Endothelial cell (in vitro differentiated cells): ENCODE results near the gene FAM135A. TPM values are rescaled to one million over a fixed set of nuclear protein-coding genes. Genes with fewer than 3 reads are reported as not detected.
A peak's percentile ranks its signal among the peaks of the same experiment; 100 is the strongest.

ENCODE experiments used
- DNase-seq: peaks from one replicate; pipeline ENCODE4 v3.0.0; 2021; ENCODE audit warnings: low spot score
- H3K27ac Mint-ChIP-seq: one replicate; pipeline ENCODE4 v1.8.0; 2021; ENCODE audit warnings: mixed read lengths, inconsistent platforms; ENCODE audit not compliant: unreplicated experiment
- H3K27me3 Mint-ChIP-seq: one replicate; pipeline ENCODE4 v1.8.0; 2021; ENCODE audit warnings: mild to moderate bottlenecking, moderate library complexity, mixed read lengths, inconsistent platforms; ENCODE audit not compliant: unreplicated experiment
- H3K36me3 Mint-ChIP-seq: one replicate; pipeline ENCODE4 v1.8.0; 2021; ENCODE audit warnings: mild to moderate bottlenecking, low read depth, mixed read lengths, inconsistent platforms; ENCODE audit not compliant: unreplicated experiment
- H3K4me1 Mint-ChIP-seq: one replicate; pipeline ENCODE4 v1.8.0; 2021; ENCODE audit warnings: mild to moderate bottlenecking, mixed read lengths, inconsistent platforms; ENCODE audit not compliant: unreplicated experiment
- H3K4me3 Mint-ChIP-seq: one replicate; pipeline ENCODE4 v1.8.0; 2021; ENCODE audit warnings: mild to moderate bottlenecking, mixed read lengths, inconsistent platforms; ENCODE audit not compliant: unreplicated experiment
- H3K9me3 Mint-ChIP-seq: one replicate; pipeline ENCODE4 v1.8.0; 2021; ENCODE audit warnings: mixed read lengths, inconsistent platforms; ENCODE audit not compliant: unreplicated experiment
- CTCF ChIP-seq: fragments of 200-600 bp; sonication (generic); IDR thresholded peaks from one replicate; pipeline ENCODE4 v1.5.0; 2021; ENCODE audit warnings: antibody characterized with exemption; ENCODE audit not compliant: unreplicated experiment
- total RNA-seq: library from RNA; stranded (reverse); fragmentation: NEBNext Ultra II Directional; extraction: Animal tissue kit (Norgen Biotek cat#: 25700); gene quantifications from one replicate; pipeline ENCODE4 v1.2.1, GENCODE V29; 2021; ENCODE audit not compliant: unreplicated experiment

The FAM135A gene
- total RNA-seq, 1 donor from 2014 or later = 31.2 TPM

- Mint-ChIP-seq H3K9me3 (no peaks in the 10 kb centered on the region), H3K4me1 (peaks cover 23% of the 10 kb centered on the region), H3K27ac (peak overlapping the region; percentile 65), H3K36me3 (peaks cover 5% of the 10 kb centered on the region), H3K27me3 (peaks cover 8% of the 10 kb centered on the region), H3K4me3 (peak overlapping the region; percentile 98)
- no peak for DNase-seq
- TF ChIP-seq CTCF = no peak
Measured at GRCh38 chr6:70413992-70414494, 735 bp downstream of the FAM135A start.

GRCh38 chr6:70414813-70415212 is 1.5 kb downstream of the FAM135A start:
- H3K36me3 Mint-ChIP-seq = peaks cover 9% of the 10 kb centered on the region
- TF ChIP-seq CTCF = no peak
- H3K4me3 Mint-ChIP-seq = peak overlapping the region; percentile 98
- peaks cover 8% of the 10 kb centered on the region for H3K27me3 Mint-ChIP-seq
- H3K4me1 Mint-ChIP-seq = peaks cover 21% of the 10 kb centered on the region
- no peak overlapping the region for H3K27ac Mint-ChIP-seq
- no peaks in the 10 kb centered on the region for H3K9me3 Mint-ChIP-seq
- no peak for DNase-seq

- no peak overlapping the region for H3K27ac Mint-ChIP-seq
- no peak for DNase-seq
- TF ChIP-seq CTCF = no peak
- H3K4me1 Mint-ChIP-seq = peaks cover 21% of the 10 kb centered on the region
- H3K27me3 Mint-ChIP-seq = peaks cover 8% of the 10 kb centered on the region
- no peaks in the 10 kb centered on the region for H3K9me3 Mint-ChIP-seq
- H3K4me3 Mint-ChIP-seq = peak overlapping the region; percentile 16
- H3K36me3 Mint-ChIP-seq = peaks cover 9% of the 10 kb centered on the region
Measured at GRCh38 chr6:70415247-70415646, 1.9 kb downstream of the FAM135A start.

- Mint-ChIP-seq H3K4me3 (no peak overlapping the region), H3K9me3 (no peaks in the 10 kb centered on the region), H3K27ac (no peak overlapping the region), H3K36me3 (peaks cover 9% of the 10 kb centered on the region), H3K27me3 (peaks cover 8% of the 10 kb centered on the region), H3K4me1 (peaks cover 21% of the 10 kb centered on the region)
- no peak for TF ChIP-seq CTCF
- DNase-seq = no peak
Measured at GRCh38 chr6:70415660-70416059, 2.4 kb downstream of the FAM135A start.

GRCh38 chr6:70421509-70421908 is 8.2 kb downstream of the FAM135A start:
- H3K27ac Mint-ChIP-seq = no peak overlapping the region
- peaks cover 16% of the 10 kb centered on the region for H3K36me3 Mint-ChIP-seq
- H3K9me3 Mint-ChIP-seq = no peaks in the 10 kb centered on the region
- H3K4me3 Mint-ChIP-seq = no peak overlapping the region
- H3K27me3 Mint-ChIP-seq = peaks cover 2% of the 10 kb centered on the region
- peaks cover 15% of the 10 kb centered on the region for H3K4me1 Mint-ChIP-seq
- no peak for DNase-seq
- no peak for TF ChIP-seq CTCF
